IMR-90 (cell line): ENCODE data around the gene ENKUR. TPM values are rescaled to one million over a fixed set of nuclear protein-coding genes. Genes with fewer than 3 reads are reported as not detected.

Experiments
- ATAC-seq: fragments of 200-7000 bp; cut with Tn5 transposase; 2 replicates; pipeline ENCODE4 v1.9.1; 2020; ENCODE audit warnings: low read depth, mild to moderate bottlenecking, moderate library complexity
- BruUV-seq: library from RNA; stranded (reverse); fragments of 400-500 nt; replicated peaks from 2 replicates; lab custom pipeline; 2021; lab: Mats Ljungman, UMichigan
- CTCF ChIA-PET: fragments of 300-600 bp; formaldehyde crosslinking; extraction: SDS; loops from one replicate; lab custom pipeline; 2021; ENCODE audit warnings: antibody characterized with exemption; lab: Yijun Ruan, JAX
- POLR2A ChIA-PET: fragments of 300-600 bp; sonication (Branson Sonifier 250); formaldehyde crosslinking; loops from one replicate; lab custom pipeline; 2022; ENCODE audit warnings: antibody characterized with exemption; ENCODE audit not compliant: unreplicated experiment; lab: Charles Lee
- DNase-seq: peaks from one replicate; pipeline ENCODE4 v3.0.0; 2013
- H2AFZ ChIP-seq: replicated peaks from 2 replicates; pipeline ENCODE3; 2013; ENCODE audit warnings: low read length, mild to moderate bottlenecking; ENCODE audit not compliant: poor library complexity
- H2AK5ac ChIP-seq: 2 replicates; pipeline ENCODE4 v1.6.1; 2013; ENCODE audit warnings: low read depth, low read length, inconsistent platforms
- H2AK9ac ChIP-seq: replicated peaks from 2 replicates; pipeline ENCODE3; 2013; ENCODE audit warnings: mild to moderate bottlenecking, low read depth, low read length, moderate library complexity; ENCODE audit not compliant: poor library complexity
- H2BK120ac ChIP-seq: 2 replicates; pipeline ENCODE4 v1.6.1; 2013; ENCODE audit warnings: low read depth, low read length, inconsistent platforms
- H2BK15ac ChIP-seq: 3 replicates; pipeline ENCODE4 v1.6.1; 2013; ENCODE audit warnings: low read depth, low read length, inconsistent platforms
- H2BK20ac ChIP-seq: 2 replicates; pipeline ENCODE4 v1.6.1; 2013; ENCODE audit warnings: low read depth, mild to moderate bottlenecking, inconsistent platforms, low read length, moderate library complexity
- H2BK5ac ChIP-seq: 2 replicates; pipeline ENCODE4 v1.6.1; 2013; ENCODE audit warnings: mild to moderate bottlenecking, low read depth, low read length, inconsistent platforms; ENCODE audit not compliant: poor library complexity, severe bottlenecking
- H3K14ac ChIP-seq: replicated peaks from 2 replicates; pipeline ENCODE4 v1.6.1; 2013; ENCODE audit warnings: low read depth, low read length, inconsistent platforms
- H3K18ac ChIP-seq: 2 replicates; pipeline ENCODE4 v1.6.1; 2013; ENCODE audit warnings: low read depth, low read length, control low read depth
- H3K23ac ChIP-seq: 2 replicates; pipeline ENCODE4 v1.6.1; 2013; ENCODE audit warnings: low read depth, low read length, inconsistent platforms
- H3K27ac ChIP-seq: 2 replicates; pipeline ENCODE4 v1.5.1; 2013; ENCODE audit warnings: mild to moderate bottlenecking, control low read depth, low read length; ENCODE audit not compliant: insufficient read depth
- H3K27me3 ChIP-seq: 2 replicates; pipeline ENCODE4 v1.6.1; 2013; ENCODE audit warnings: low read length; ENCODE audit not compliant: control insufficient read depth, insufficient read depth
- H3K36me3 ChIP-seq: 2 replicates; pipeline ENCODE4 v1.6.1; 2013; ENCODE audit warnings: low read length, mixed read lengths; ENCODE audit not compliant: control insufficient read depth, insufficient read depth
- H3K4ac ChIP-seq: 2 replicates; pipeline ENCODE4 v1.6.1; 2013; ENCODE audit warnings: low read depth, low read length, inconsistent platforms
- H3K4me1 ChIP-seq: 2 replicates; pipeline ENCODE4 v1.6.1; 2013; ENCODE audit warnings: low read length, mixed read lengths; ENCODE audit not compliant: control insufficient read depth, insufficient read depth
- H3K4me2 ChIP-seq: 2 replicates; pipeline ENCODE4 v1.6.1; 2013; ENCODE audit warnings: low read depth, mild to moderate bottlenecking, control low read depth, low read length, moderate library complexity
- H3K4me3 ChIP-seq: 2 replicates; pipeline ENCODE4 v1.5.1; 2013; ENCODE audit warnings: low read depth, mild to moderate bottlenecking, control low read depth, low read length, moderate library complexity; ENCODE audit not compliant: insufficient read depth
- H3K56ac ChIP-seq: 2 replicates; pipeline ENCODE4 v1.6.1; 2013; ENCODE audit warnings: low read length, inconsistent platforms; ENCODE audit not compliant: insufficient read depth; ENCODE audit errors: extremely low read depth
- H3K79me1 ChIP-seq, 2 experiments: 2 replicates each; pipeline ENCODE4 v1.6.1; 2013; ENCODE audit warnings: low read length in 2 of 2, inconsistent platforms in 1 of 2, low read depth in 1 of 2
- H3K9ac ChIP-seq: 2 replicates; pipeline ENCODE4 v1.6.1; 2013; ENCODE audit warnings: low read depth, low read length, control low read depth
- H3K9me1 ChIP-seq: 2 replicates; pipeline ENCODE4 v1.6.1; 2013; ENCODE audit warnings: low read length, inconsistent platforms; ENCODE audit not compliant: insufficient read depth
- H3K9me3 ChIP-seq: 2 replicates; pipeline ENCODE4 v1.6.1; 2013; ENCODE audit warnings: low read length; ENCODE audit not compliant: control insufficient read depth, insufficient read depth
- H4K20me1 ChIP-seq: 2 replicates; pipeline ENCODE4 v1.6.1; 2013; ENCODE audit warnings: low read length, inconsistent platforms; ENCODE audit not compliant: insufficient read depth
- H4K5ac ChIP-seq: 2 replicates; pipeline ENCODE4 v1.6.1; 2013; ENCODE audit warnings: mild to moderate bottlenecking, low read depth, low read length, control low read depth
- H4K8ac ChIP-seq, 2 experiments: 2 replicates each; pipeline ENCODE4 v1.6.1; 2013; ENCODE audit warnings: low read depth in 2 of 2, low read length in 2 of 2, control low read depth in 1 of 2, inconsistent platforms in 1 of 2
- H4K91ac ChIP-seq: 2 replicates; pipeline ENCODE4 v1.6.1; 2013; ENCODE audit warnings: low read depth, low read length, inconsistent platforms; ENCODE audit not compliant: insufficient read depth
- BHLHE40 ChIP-seq: fragments of 150-350 bp; IDR thresholded peaks from 2 replicates; pipeline ENCODE4 v1.6.1; 2016; ENCODE audit warnings: mild to moderate bottlenecking, low read depth, low read length
- CEBPB ChIP-seq: IDR thresholded peaks from 2 replicates; pipeline ENCODE4 v1.6.1; 2012; ENCODE audit warnings: low read depth, low read length, improper control_type of control experiment
- CHD1 ChIP-seq: IDR thresholded peaks from 2 replicates; pipeline ENCODE4 v1.6.1; 2012; ENCODE audit warnings: low read depth, low read length, improper control_type of control experiment
- FOS ChIP-seq: fragments of 150-350 bp; IDR thresholded peaks from 2 replicates; pipeline ENCODE4 v1.6.1; 2016; ENCODE audit warnings: low read depth, low read length
- MAFK ChIP-seq: IDR thresholded peaks from 2 replicates; pipeline ENCODE4 v1.6.1; 2012; ENCODE audit warnings: low read depth, low read length, improper control_type of control experiment
- MAZ ChIP-seq: IDR thresholded peaks from 2 replicates; pipeline ENCODE4 v1.6.1; 2012; ENCODE audit warnings: low read depth, mild to moderate bottlenecking, low read length, improper control_type of control experiment, moderate library complexity, borderline replicate concordance
- WGBS, 2 experiments: methylation state at CpG; one replicate each; pipeline versions ENCODE4 v1.1.5 to v1.1.7; 2013; ENCODE audit warnings: missing lambda C conversion rate in 2 of 2; ENCODE audit not compliant: insufficient read length in 1 of 2; ENCODE audit errors: extremely low coverage in 2 of 2; 5-methylcytosine and 5-hydroxymethylcytosine counted together
- dilution Hi-C: fragments of 300-500 bp; cut with HindIII; formaldehyde crosslinking; loops from one replicate; pipeline ENCODE4 v1.14.3; 2018; ENCODE audit warnings: low sequenced_read_pairs; ENCODE audit not compliant: unreplicated experiment
- in situ Hi-C: fragments of 300-500 bp; cut with MboI; formaldehyde crosslinking; loops from 3 replicates; pipeline ENCODE4 v1.14.3; 2019; ENCODE audit warnings: low sequenced_read_pairs, inconsistent platforms, mixed read lengths
- intact Hi-C: fragments of 100-400 bp; cut with micrococcal nuclease; formaldehyde crosslinking; loops from 2 replicates; pipeline ENCODE4 v1.10.0; 2022
- polyA plus RNA-seq, 3 experiments: library from polyadenylated mRNA; depleted of rRNA; stranded (reverse); fragments of >200 nt; gene quantifications; 2 replicates each; pipeline ENCODE4 v1.2.3, GENCODE V29; 2012; ENCODE audit warnings: low replicate concordance in 1 of 3
- total RNA-seq: library from RNA; depleted of rRNA; stranded (reverse); fragments of >200 nt; gene quantifications from 2 replicates; pipeline ENCODE4 v1.2.3, GENCODE V29; 2012
- TF ChIP-seq, protein P1 (sequence below): conservative IDR thresholded peaks from 2 replicates; pipeline ENCODE4 v1.5.1; 2012; ENCODE audit warnings: mild to moderate bottlenecking, low read depth, low read length, improper control_type of control experiment

Gene ENKUR
- total and polyA plus RNA-seq, 2 of the 4 experiments (the other 2 are of a cell fraction) = not detected

- no peaks in the 10 kb centered on the region for H3K36me3 ChIP-seq
- peak overlapping the region; percentile 3; the same call in 1 of the 2 replicates for H3K9ac ChIP-seq
- peak overlapping the region; percentile 84 for H3K14ac ChIP-seq
- no peaks in the 10 kb centered on the region for H3K9me3 ChIP-seq
- peak overlapping the region; percentile 95 for H2BK5ac ChIP-seq
- CTCF ChIA-PET = interaction anchor here (0.6 kb wide), 1 partner anchor 38 kb away, joined by 3 read pairs; no protein-coding TSS in a partner anchor
- H4K8ac ChIP-seq = peak overlapping the region; percentile 50 to 70
- in situ Hi-C loops (loop anchor here (25.0 kb wide), 1 partner anchor 247 kb away; the partner anchor contains the start of gene ARHGAP21), dilution Hi-C loops (no loop called here), intact Hi-C loops (loop anchor here (1.0 to 2.0 kb wide), 3 partner anchors 58 to 236 kb away; partner anchors contain the start of genes ARHGAP21, ENKUR and THNSL1)
- DNase-seq (peak; percentile 80), ATAC-seq (peak; percentile 58)
- H2AK5ac ChIP-seq = peak overlapping the region; percentile 65
- peak overlapping the region; percentile 87 for H3K4ac ChIP-seq
- BruUV-seq = no TSS peak
- TF ChIP-seq MAZ = no peak
- TF ChIP-seq, protein P1, sequence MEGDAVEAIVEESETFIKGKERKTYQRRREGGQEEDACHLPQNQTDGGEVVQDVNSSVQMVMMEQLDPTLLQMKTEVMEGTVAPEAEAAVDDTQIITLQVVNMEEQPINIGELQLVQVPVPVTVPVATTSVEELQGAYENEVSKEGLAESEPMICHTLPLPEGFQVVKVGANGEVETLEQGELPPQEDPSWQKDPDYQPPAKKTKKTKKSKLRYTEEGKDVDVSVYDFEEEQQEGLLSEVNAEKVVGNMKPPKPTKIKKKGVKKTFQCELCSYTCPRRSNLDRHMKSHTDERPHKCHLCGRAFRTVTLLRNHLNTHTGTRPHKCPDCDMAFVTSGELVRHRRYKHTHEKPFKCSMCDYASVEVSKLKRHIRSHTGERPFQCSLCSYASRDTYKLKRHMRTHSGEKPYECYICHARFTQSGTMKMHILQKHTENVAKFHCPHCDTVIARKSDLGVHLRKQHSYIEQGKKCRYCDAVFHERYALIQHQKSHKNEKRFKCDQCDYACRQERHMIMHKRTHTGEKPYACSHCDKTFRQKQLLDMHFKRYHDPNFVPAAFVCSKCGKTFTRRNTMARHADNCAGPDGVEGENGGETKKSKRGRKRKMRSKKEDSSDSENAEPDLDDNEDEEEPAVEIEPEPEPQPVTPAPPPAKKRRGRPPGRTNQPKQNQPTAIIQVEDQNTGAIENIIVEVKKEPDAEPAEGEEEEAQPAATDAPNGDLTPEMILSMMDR = no peak
- no peak for TF ChIP-seq CEBPB
- TF ChIP-seq CHD1 = no peak
- no peak for TF ChIP-seq FOS
- no peak for TF ChIP-seq MAFK
- TF ChIP-seq BHLHE40 = no peak
- H3K4me1 ChIP-seq = peaks cover 19% of the 10 kb centered on the region
- H3K79me1 ChIP-seq = peaks cover 0 to 4% of the 10 kb centered on the region in 2 experiments; a peak in 1 of 4 replicates
- H3K27ac ChIP-seq = peak overlapping the region; percentile 71
- peak overlapping the region; percentile 84 for H2AFZ ChIP-seq
- no peaks in the 10 kb centered on the region for H4K20me1 ChIP-seq
- peak overlapping the region; percentile 87 for H2BK15ac ChIP-seq
- peaks cover 19% of the 10 kb centered on the region for H3K9me1 ChIP-seq
- no peak overlapping the region for H3K4me3 ChIP-seq
- H3K27me3 ChIP-seq = no peaks in the 10 kb centered on the region
- peak overlapping the region; percentile 38 for H3K4me2 ChIP-seq
- WGBS, 2 experiments = no CpG with 5 or more reads among the region's 5 CpGs
- H3K56ac ChIP-seq = peak overlapping the region; percentile 68
- peak overlapping the region; percentile 61; the same call in 1 of the 2 replicates for H3K18ac ChIP-seq
- POLR2A ChIA-PET = no interaction called here
- peak overlapping the region; percentile 84 for H2BK120ac ChIP-seq
- peak overlapping the region; percentile 88 for H2BK20ac ChIP-seq
- H3K23ac ChIP-seq = peak overlapping the region; percentile 82
- H2AK9ac ChIP-seq = peak overlapping the region; percentile 18
- peak overlapping the region; percentile 27 for H4K5ac ChIP-seq
- peak overlapping the region; percentile 68 for H4K91ac ChIP-seq
Observed at GRCh38 chr10:24958721-24959381, 57.1 kb downstream of the ENKUR start.
